Measurements from ENCODE around the gene TCEANC2. TPM values are rescaled to one million over a fixed set of nuclear protein-coding genes. Genes with fewer than 3 reads are reported as not detected.

The TCEANC2 gene
- total and polyA plus RNA-seq, 2 donors (not counting 3 experiments of a cell fraction or from before 2014, with no cell fraction given), result 3.2 to 6.1 TPM

DNA sequence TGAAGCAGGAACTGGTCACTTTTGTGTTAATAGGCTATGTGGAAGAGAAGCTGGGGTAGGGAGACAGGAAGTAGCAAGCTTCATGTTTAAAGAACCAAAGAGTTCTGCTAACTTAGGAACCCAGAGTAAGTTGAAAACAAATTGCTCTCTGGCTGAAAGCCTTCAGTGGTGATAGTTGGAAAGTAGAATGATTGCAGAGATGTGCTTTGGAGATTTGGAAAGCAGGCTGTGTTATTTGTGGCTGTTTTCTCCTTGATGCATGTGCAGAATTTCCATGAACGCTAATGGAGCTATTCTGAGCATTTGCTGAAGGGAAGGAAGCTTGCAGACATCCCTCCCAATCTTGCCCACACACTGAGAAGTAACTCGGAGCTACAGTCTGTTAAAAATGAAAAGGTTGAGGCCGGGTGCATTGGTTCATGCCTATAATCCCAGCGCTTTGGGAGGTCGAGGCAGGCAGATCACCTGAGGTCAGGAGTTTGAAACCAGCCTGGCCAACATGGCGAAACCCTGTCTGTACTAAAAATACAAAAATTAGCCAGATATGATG, 45.7 kb downstream of the TCEANC2 start:
- no peaks in the 10 kb centered on the region for H3K36me3 ChIP-seq (ENCODE audit: control insufficient read depth in 2 of 2, extremely low read depth in 1 of 2, insufficient read depth in 2 of 2, low read length in 2 of 2)
- ChIA-PET CTCF (interaction anchor here (1.9 to 2.3 kb wide), 2 partner anchors 18 to 22 kb away, joined by 6 to 8 read pairs; no protein-coding TSS in a partner anchor), POLR2A (no interaction called here)
- FAIRE-seq (no peak), DNase-seq (ENCODE audit: low read depth, low spot score) (no peak)
- no peak overlapping the region for H2AFZ ChIP-seq (ENCODE audit: low read depth, low read length)
- no peaks in the 10 kb centered on the region for H4K20me1 ChIP-seq (replicated peaks; ENCODE audit: control insufficient read depth, extremely low read depth, insufficient read depth, low read length)
- BruUV-seq (replicated peaks), result no TSS peak
- no peak overlapping the region for H3K27ac ChIP-seq (ENCODE audit: insufficient read depth, low read depth, low read length)
- H3K9ac ChIP-seq (replicated peaks; ENCODE audit: extremely low read depth, insufficient read depth, low read length), result no peak overlapping the region
- no peak for TF ChIP-seq JUN (IDR thresholded peaks at IDR 0.05; ENCODE audit: borderline replicate concordance, insufficient read depth, insufficient read length, low read depth)
- TF ChIP-seq FOS (IDR thresholded peaks at IDR 0.05; ENCODE audit: borderline replicate concordance, insufficient read depth, low read length), result no peak
- TF ChIP-seq, protein P1, sequence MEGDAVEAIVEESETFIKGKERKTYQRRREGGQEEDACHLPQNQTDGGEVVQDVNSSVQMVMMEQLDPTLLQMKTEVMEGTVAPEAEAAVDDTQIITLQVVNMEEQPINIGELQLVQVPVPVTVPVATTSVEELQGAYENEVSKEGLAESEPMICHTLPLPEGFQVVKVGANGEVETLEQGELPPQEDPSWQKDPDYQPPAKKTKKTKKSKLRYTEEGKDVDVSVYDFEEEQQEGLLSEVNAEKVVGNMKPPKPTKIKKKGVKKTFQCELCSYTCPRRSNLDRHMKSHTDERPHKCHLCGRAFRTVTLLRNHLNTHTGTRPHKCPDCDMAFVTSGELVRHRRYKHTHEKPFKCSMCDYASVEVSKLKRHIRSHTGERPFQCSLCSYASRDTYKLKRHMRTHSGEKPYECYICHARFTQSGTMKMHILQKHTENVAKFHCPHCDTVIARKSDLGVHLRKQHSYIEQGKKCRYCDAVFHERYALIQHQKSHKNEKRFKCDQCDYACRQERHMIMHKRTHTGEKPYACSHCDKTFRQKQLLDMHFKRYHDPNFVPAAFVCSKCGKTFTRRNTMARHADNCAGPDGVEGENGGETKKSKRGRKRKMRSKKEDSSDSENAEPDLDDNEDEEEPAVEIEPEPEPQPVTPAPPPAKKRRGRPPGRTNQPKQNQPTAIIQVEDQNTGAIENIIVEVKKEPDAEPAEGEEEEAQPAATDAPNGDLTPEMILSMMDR (IDR thresholded peaks at IDR 0.05; ENCODE audit: extremely low read depth in 1 of 2, insufficient read depth in 1 of 2, low read depth in 1 of 2, low read length in 2 of 2), result no peak
- TF ChIP-seq EZH2 (IDR thresholded peaks at IDR 0.05; ENCODE audit: borderline replicate concordance, low read depth, low read length, severe bottlenecking), result no peak
- no peak for TF ChIP-seq POLR2AphosphoS5 (IDR thresholded peaks at IDR 0.05; ENCODE audit: insufficient read depth, low read depth, low read length)
- no peak for TF ChIP-seq POLR2A (IDR thresholded peaks at IDR 0.05; ENCODE audit: low read depth, low read length)
- TF ChIP-seq MAX (IDR thresholded peaks at IDR 0.05; ENCODE audit: insufficient read depth, insufficient read length), result no peak
- no peak for TF ChIP-seq GATA2 (IDR thresholded peaks at IDR 0.05; ENCODE audit: insufficient read depth, insufficient read length, low read depth, low read length)
- no peak for TF ChIP-seq MYC (IDR thresholded peaks at IDR 0.05; ENCODE audit: low read depth, low read length)
- peaks cover 5% of the 10 kb centered on the region for H3K4me1 ChIP-seq (ENCODE audit: control insufficient read depth, extremely low read depth, insufficient read depth, low read length)
- no peaks in the 10 kb centered on the region for H3K27me3 ChIP-seq (ENCODE audit: control insufficient read depth in 2 of 2, insufficient read depth in 2 of 2, low read length in 2 of 2)
- H3K4me3 ChIP-seq (replicated peaks in 1 of 3; ENCODE audit: insufficient read depth in 1 of 3, low read depth in 1 of 3, low read length in 3 of 3), result no peak overlapping the region
- intact Hi-C loops (cut with micrococcal nuclease), result no loop called here
- no peak overlapping the region for H3K4me2 ChIP-seq (ENCODE audit: insufficient read depth, low read length)
- dilution Hi-C loops (cut with MboI; ENCODE audit: extremely low pct_ligation_motif_present, low sequenced_read_pairs), result no loop called here
- no peaks in the 10 kb centered on the region for H3K9me1 ChIP-seq (replicated peaks; ENCODE audit: control insufficient read depth, extremely low read depth, insufficient read depth, low read length)
- H3K9me3 ChIP-seq (replicated peaks; ENCODE audit: control insufficient read depth, insufficient read depth, low read length), result no peaks in the 10 kb centered on the region
- H3K79me2 ChIP-seq (ENCODE audit: control insufficient read depth, insufficient read depth, low read length), result no peaks in the 10 kb centered on the region
